SK-N-SH treated with all-trans-retinoic acid at 6 μM for 48 hours (cell line): ENCODE results near the gene MARS1.

Experiments used
- ATAC-seq: fragments of 200-7000 bp; cut with Tn5 transposase; 3 replicates; pipeline ENCODE4 v1.9.1; 2020; ENCODE audit warnings: mild to moderate bottlenecking, moderate library complexity
- BACH2 ChIP-seq: fragments of 250-450 bp; sonication (Bioruptor Pico); IDR thresholded peaks from 2 replicates; pipeline ENCODE4 v1.9.0; 2021; ENCODE audit warnings: mild to moderate bottlenecking, borderline replicate concordance
- CSDC2 ChIP-seq: fragments of 250-450 bp; sonication (Bioruptor Pico); IDR thresholded peaks from 2 replicates; pipeline ENCODE4 v1.5.0; 2020; ENCODE audit warnings: mild to moderate bottlenecking, moderate library complexity
- CSRNP3 ChIP-seq: fragments of 250-450 bp; sonication (Bioruptor Pico); IDR thresholded peaks from 2 replicates; pipeline ENCODE4 v1.5.1; 2021; ENCODE audit warnings: mild to moderate bottlenecking, moderate library complexity
- ESRRG ChIP-seq: fragments of 250-450 bp; sonication (Bioruptor Pico); IDR thresholded peaks from 2 replicates; pipeline ENCODE4 v1.6.1; 2021; ENCODE audit warnings: mild to moderate bottlenecking
- GLIS3 ChIP-seq: fragments of 250-450 bp; sonication (Bioruptor Pico); IDR thresholded peaks from 2 replicates; pipeline ENCODE4 v1.5.0; 2020; ENCODE audit warnings: mild to moderate bottlenecking, moderate library complexity
- ISL1 ChIP-seq: fragments of 250-450 bp; sonication (Bioruptor Pico); IDR thresholded peaks from 2 replicates; pipeline ENCODE4 v2.1.2; 2022; ENCODE audit warnings: mild to moderate bottlenecking, moderate library complexity
- OSR1 ChIP-seq: fragments of 250-450 bp; sonication (Bioruptor Pico); IDR thresholded peaks from 2 replicates; pipeline ENCODE4 v1.8.0; 2022; ENCODE audit warnings: moderate library complexity, mild to moderate bottlenecking, inconsistent platforms
- POU6F1 ChIP-seq: fragments of 250-450 bp; sonication (Bioruptor Pico); IDR thresholded peaks from 2 replicates; pipeline ENCODE4 v1.8.0; 2021; ENCODE audit warnings: low read depth, mild to moderate bottlenecking, moderate library complexity, borderline replicate concordance
- PPARA ChIP-seq: fragments of 250-450 bp; sonication (Bioruptor Pico); IDR thresholded peaks from 2 replicates; pipeline ENCODE4 v1.5.0; 2020; ENCODE audit warnings: mild to moderate bottlenecking, borderline replicate concordance
- RARB ChIP-seq: fragments of 250-450 bp; sonication (Bioruptor Pico); IDR thresholded peaks from 2 replicates; pipeline ENCODE4 v1.8.0; 2021; ENCODE audit warnings: mild to moderate bottlenecking, moderate library complexity
- SNAI2 ChIP-seq: fragments of 250-450 bp; sonication (Bioruptor Pico); IDR thresholded peaks from 2 replicates; pipeline ENCODE4 v1.5.0; 2020; ENCODE audit warnings: mild to moderate bottlenecking, moderate library complexity
- TCF4 ChIP-seq: fragments of 250-450 bp; sonication (Bioruptor Pico); IDR thresholded peaks from 2 replicates; pipeline ENCODE4 v1.8.0; 2021; ENCODE audit warnings: mild to moderate bottlenecking, moderate library complexity, borderline replicate concordance
- TOX ChIP-seq: fragments of 250-450 bp; sonication (Bioruptor Pico); IDR thresholded peaks from 2 replicates; pipeline ENCODE4 v1.8.0; 2021; ENCODE audit warnings: mild to moderate bottlenecking, moderate library complexity, borderline replicate concordance
- TSHZ2 ChIP-seq: fragments of 250-450 bp; sonication (Bioruptor Pico); IDR thresholded peaks from 2 replicates; pipeline ENCODE4 v1.5.0; 2020; ENCODE audit warnings: mild to moderate bottlenecking, moderate library complexity
- ZFP30 ChIP-seq: fragments of 450-650 bp; formaldehyde crosslinking; IDR thresholded peaks from 2 replicates; pipeline ENCODE4 v1.5.0; 2022; ENCODE audit warnings: mild to moderate bottlenecking, moderate library complexity
- ZNF565 ChIP-seq: fragments of 450-650 bp; formaldehyde crosslinking; conservative IDR thresholded peaks from 2 replicates; pipeline ENCODE4 v1.5.0; 2020; ENCODE audit warnings: low read depth, mild to moderate bottlenecking, moderate library complexity
- ZNF8 ChIP-seq: fragments of 450-650 bp; formaldehyde crosslinking; IDR thresholded peaks from 2 replicates; pipeline ENCODE4 v1.5.0; 2020; ENCODE audit warnings: mild to moderate bottlenecking, moderate library complexity
- TF ChIP-seq, protein P1 (sequence below): fragments of 250-450 bp; sonication (Bioruptor Pico); IDR thresholded peaks from 2 replicates; pipeline ENCODE4 v1.5.1; 2020; ENCODE audit warnings: low read depth, mild to moderate bottlenecking, moderate library complexity
- TF ChIP-seq, protein P2 (sequence below): fragments of 250-450 bp; sonication (Bioruptor Pico); IDR thresholded peaks from 2 replicates; pipeline ENCODE4 v1.8.0; 2020; ENCODE audit warnings: mild to moderate bottlenecking, moderate library complexity, borderline replicate concordance

Gene MARS1

DNA sequence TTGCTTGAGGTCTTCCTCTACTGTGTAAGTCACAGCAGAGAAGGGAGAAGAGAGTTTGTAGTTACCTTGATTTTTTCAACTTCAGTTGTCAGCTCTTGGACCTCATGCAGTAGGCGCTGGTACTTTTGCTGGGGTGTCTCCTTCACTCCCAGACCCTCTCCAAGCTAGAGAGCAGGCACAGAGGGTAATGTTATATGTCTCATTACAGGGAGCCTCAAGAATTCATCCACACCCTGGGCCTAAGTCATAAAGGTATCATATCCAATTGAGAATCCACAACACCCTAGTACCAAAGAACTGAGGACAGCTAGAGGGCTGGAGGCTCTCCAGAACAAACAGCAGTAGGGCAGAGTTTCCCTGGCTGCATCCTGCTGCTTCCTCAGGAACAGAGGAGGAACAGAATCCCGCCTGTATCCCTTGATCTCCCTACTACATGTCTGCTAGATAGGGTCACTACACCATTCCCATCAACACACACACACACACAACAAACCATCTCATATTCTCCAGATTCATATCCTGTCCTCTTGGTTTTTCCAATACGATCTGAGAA is 47.2 kb downstream of the MARS1 start:
- ATAC-seq, result no peak
- TF ChIP-seq RARB (CRISPR knock-in tag) (no peak), BACH2 (CRISPR knock-in tag) (no peak), CSRNP3 (no peak), TOX (no peak), TSHZ2 (CRISPR knock-in tag) (no peak), OSR1 (no peak), ISL1 (CRISPR knock-in tag) (no peak)
- TF ChIP-seq, protein P1, sequence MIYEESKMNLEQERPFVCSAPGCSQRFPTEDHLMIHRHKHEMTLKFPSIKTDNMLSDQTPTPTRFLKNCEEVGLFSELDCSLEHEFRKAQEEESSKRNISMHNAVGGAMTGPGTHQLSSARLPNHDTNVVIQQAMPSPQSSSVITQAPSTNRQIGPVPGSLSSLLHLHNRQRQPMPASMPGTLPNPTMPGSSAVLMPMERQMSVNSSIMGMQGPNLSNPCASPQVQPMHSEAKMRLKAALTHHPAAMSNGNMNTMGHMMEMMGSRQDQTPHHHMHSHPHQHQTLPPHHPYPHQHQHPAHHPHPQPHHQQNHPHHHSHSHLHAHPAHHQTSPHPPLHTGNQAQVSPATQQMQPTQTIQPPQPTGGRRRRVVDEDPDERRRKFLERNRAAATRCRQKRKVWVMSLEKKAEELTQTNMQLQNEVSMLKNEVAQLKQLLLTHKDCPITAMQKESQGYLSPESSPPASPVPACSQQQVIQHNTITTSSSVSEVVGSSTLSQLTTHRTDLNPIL, result no peak

DNA sequence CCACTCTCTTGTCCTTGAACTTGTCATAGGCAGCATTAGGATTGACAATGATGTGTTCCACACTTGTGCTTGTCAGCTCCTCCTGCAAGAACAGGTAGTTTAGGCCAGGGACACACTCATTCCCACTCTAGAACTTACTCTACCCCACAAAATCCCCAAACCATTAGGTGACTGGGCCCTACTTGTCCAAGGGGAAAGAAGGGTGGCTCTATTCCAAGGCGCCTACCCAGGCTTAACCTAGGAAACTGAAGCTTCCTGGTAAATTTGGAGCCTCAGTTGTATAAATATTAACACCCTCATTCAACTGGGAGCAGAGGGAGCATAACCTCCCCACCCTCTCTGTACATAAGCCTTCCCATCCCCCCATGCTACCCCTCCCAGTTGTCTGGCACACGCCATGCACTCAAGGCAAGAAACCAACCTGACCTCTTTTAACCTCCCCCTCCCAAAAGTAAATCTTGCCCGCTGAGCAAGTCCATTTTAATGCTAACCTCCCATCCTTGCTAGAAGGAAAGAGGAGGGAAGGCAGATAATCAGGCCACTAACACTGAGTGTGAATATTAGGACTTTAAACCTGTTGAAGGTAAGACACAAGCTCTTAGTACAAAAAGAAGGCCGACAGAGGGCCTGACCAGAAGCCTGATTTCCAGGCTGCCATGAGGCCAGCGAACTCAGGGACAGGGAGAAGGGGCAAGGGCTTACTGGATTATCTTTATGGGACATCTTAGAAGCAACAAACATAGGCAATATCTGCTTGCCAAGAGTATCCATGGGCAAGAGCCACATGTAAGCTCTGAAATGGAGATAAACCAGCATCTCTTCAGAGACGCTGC is 48.1 kb downstream of the MARS1 start:
- no peak for ATAC-seq
- TF ChIP-seq, protein P2, sequence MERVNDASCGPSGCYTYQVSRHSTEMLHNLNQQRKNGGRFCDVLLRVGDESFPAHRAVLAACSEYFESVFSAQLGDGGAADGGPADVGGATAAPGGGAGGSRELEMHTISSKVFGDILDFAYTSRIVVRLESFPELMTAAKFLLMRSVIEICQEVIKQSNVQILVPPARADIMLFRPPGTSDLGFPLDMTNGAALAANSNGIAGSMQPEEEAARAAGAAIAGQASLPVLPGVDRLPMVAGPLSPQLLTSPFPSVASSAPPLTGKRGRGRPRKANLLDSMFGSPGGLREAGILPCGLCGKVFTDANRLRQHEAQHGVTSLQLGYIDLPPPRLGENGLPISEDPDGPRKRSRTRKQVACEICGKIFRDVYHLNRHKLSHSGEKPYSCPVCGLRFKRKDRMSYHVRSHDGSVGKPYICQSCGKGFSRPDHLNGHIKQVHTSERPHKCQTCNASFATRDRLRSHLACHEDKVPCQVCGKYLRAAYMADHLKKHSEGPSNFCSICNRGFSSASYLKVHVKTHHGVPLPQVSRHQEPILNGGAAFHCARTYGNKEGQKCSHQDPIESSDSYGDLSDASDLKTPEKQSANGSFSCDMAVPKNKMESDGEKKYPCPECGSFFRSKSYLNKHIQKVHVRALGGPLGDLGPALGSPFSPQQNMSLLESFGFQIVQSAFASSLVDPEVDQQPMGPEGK (CRISPR knock-in tag), result no peak
- no peak for TF ChIP-seq PPARA
- TF ChIP-seq POU6F1, result no peak
- TF ChIP-seq, all 23 proteins: peak for 0

- ATAC-seq, result no peak
- no peak for TF ChIP-seq RARB (CRISPR knock-in tag)
- no peak for TF ChIP-seq PPARA
- TF ChIP-seq SNAI2 (CRISPR knock-in tag), result no peak
- TF ChIP-seq CSDC2 (CRISPR knock-in tag), result no peak
- TF ChIP-seq ZFP30 (CRISPR knock-in tag), result no peak
- TF ChIP-seq ISL1 (CRISPR knock-in tag), result no peak
- no peak for TF ChIP-seq ZNF565 (CRISPR knock-in tag)
- TF ChIP-seq ESRRG (CRISPR knock-in tag), result no peak
- TF ChIP-seq TCF4 (CRISPR knock-in tag), result no peak
- no peak for TF ChIP-seq GLIS3 (CRISPR knock-in tag)
- no peak for TF ChIP-seq TSHZ2 (CRISPR knock-in tag)
- TF ChIP-seq, protein P1, result no peak
- no peak for TF ChIP-seq ZNF8 (CRISPR knock-in tag)
- TF ChIP-seq, protein P2 (CRISPR knock-in tag), result no peak
Observed at GRCh38 chr12:57536597-57536942, 48.7 kb downstream of the MARS1 start.
